Upper lobe of left lung (tissue), 6 donors: Measurements from ENCODE around the gene PRELP. TPM values are rescaled to one million over a fixed set of nuclear protein-coding genes. Genes with fewer than 3 reads are reported as not detected.

Experiments used
- ATAC-seq, 2 donors: fragments of 200-7000 bp; cut with Tn5 transposase; one replicate each; pipeline ENCODE4 v1.9.1; 2022; ENCODE audit warnings: mild to moderate bottlenecking in 2 of 2, moderate library complexity in 2 of 2; ENCODE audit not compliant: low FRiP score in 2 of 2
- DNase-seq, 2 donors: peaks; one replicate each; pipeline ENCODE4 v3.0.0-alpha.2; 2019 to 2020
- H3K27ac ChIP-seq, 4 donors: fragments of 200-600 bp; sonication (generic); one replicate each; pipeline ENCODE4 v1.5.1; 2016 to 2019
- H3K27me3 ChIP-seq, 4 donors: fragments of 200-600 bp; sonication (generic); one replicate each; pipeline ENCODE4 v1.5.1; 2017 to 2019
- H3K36me3 ChIP-seq, 4 donors: fragments of 200-600 bp; sonication (generic); one replicate each; pipeline ENCODE4 v1.5.1; 2016 to 2019
- H3K4me1 ChIP-seq, 4 donors: fragments of 200-600 bp; sonication (generic); one replicate each; pipeline ENCODE4 v1.5.1; 2018 to 2019
- H3K4me3 ChIP-seq, 4 donors: fragments of 200-600 bp; sonication (generic); one replicate each; pipeline ENCODE4 v1.5.1; 2017 to 2019; ENCODE audit warnings: mild to moderate bottlenecking in 2 of 4, moderate library complexity in 1 of 4
- H3K9me3 ChIP-seq, 4 donors: fragments of 200-600 bp; sonication (generic); one replicate each; pipeline ENCODE4 v1.5.1; 2018 to 2019
- CTCF ChIP-seq, 6 experiments: fragments of 450-650 bp in 4 of 6; fragments of 200-600 bp in 2 of 6; sonication (generic) in 2 of 6; IDR thresholded peaks; one replicate each; pipeline ENCODE4 v1.5.1; 2016 to 2019; ENCODE audit warnings: antibody characterized with exemption in 6 of 6
- EP300 ChIP-seq, 4 donors: sonication (generic); formaldehyde crosslinking; IDR thresholded peaks; one replicate each; pipeline ENCODE4 v1.5.1; 2017; ENCODE audit warnings: antibody characterized with exemption in 4 of 4, control low read depth in 2 of 4
- POLR2A ChIP-seq, 4 donors: fragments of 450-650 bp; IDR thresholded peaks; one replicate each; pipeline ENCODE4 v1.5.1; 2016 to 2017; ENCODE audit warnings: antibody characterized with exemption in 4 of 4, mild to moderate bottlenecking in 2 of 4
- POLR2AphosphoS5 ChIP-seq, 2 donors: sonication (generic); formaldehyde crosslinking; IDR thresholded peaks; one replicate each; pipeline ENCODE4 v1.5.1; 2017; ENCODE audit warnings: antibody characterized with exemption in 2 of 2
- WGBS, 2 donors: methylation state at CpG; one replicate each; pipeline ENCODE4 v1.1.5; 2017 to 2018; 5-methylcytosine and 5-hydroxymethylcytosine counted together
- total RNA-seq, 6 donors: library from RNA; depleted of rRNA in 4 of 6; stranded (reverse); fragments of >200 nt in 4 of 6; gene quantifications; one replicate each; pipeline versions ENCODE4 v1.1.0 to v1.2.1, GENCODE V29; 2016 to 2021
- donor health status: DM: no; HTN: no; CAD: no; lungs with moderate emphysema.
- donor health status: DM: no; HTN: yes; CAD: no; lungs with severe emphysema.

Gene PRELP
- total RNA-seq, 6 donors from 2014 or later = 30.4 to 104 (median 47.3) TPM

GRCh38 chr1:203511513-203511912 is 35.9 kb downstream of the PRELP start:
- TF ChIP-seq EP300 (IDR thresholded peaks at IDR 0.05) = no peak
- TF ChIP-seq POLR2A (IDR thresholded peaks at IDR 0.05) = no peak
- TF ChIP-seq POLR2AphosphoS5 (IDR thresholded peaks at IDR 0.05) = no peak
- no peak for TF ChIP-seq CTCF (IDR thresholded peaks at IDR 0.05)
- no peak for ATAC-seq
- WGBS, 2 donors = 57 to 70% methylated on average over 6 of the region's 6 CpGs
- no peaks in the 10 kb centered on the region for H3K27me3 ChIP-seq
- no peak for DNase-seq
- peaks cover 26 to 42% (median 31%) of the 10 kb centered on the region in 4 donors for H3K4me1 ChIP-seq
- no peak overlapping the region for H3K27ac ChIP-seq
- no peaks in the 10 kb centered on the region for H3K9me3 ChIP-seq
- no peak overlapping the region for H3K4me3 ChIP-seq
- H3K36me3 ChIP-seq = no peaks in the 10 kb centered on the region

GRCh38 chr1:203511930-203512329 is 36.3 kb downstream of the PRELP start:
- H3K36me3 ChIP-seq = no peaks in the 10 kb centered on the region
- H3K27me3 ChIP-seq = no peaks in the 10 kb centered on the region
- DNase-seq = no peak
- no peak for ATAC-seq
- 55 to 70% methylated on average over 4 of the region's 4 CpGs for WGBS, 2 donors
- H3K4me3 ChIP-seq = no peak overlapping the region
- H3K4me1 ChIP-seq = peaks cover 26 to 40% (median 31%) of the 10 kb centered on the region in 4 donors
- H3K9me3 ChIP-seq = no peaks in the 10 kb centered on the region
- no peak overlapping the region for H3K27ac ChIP-seq
- TF ChIP-seq EP300 (IDR thresholded peaks at IDR 0.05) = no peak
- TF ChIP-seq POLR2A (IDR thresholded peaks at IDR 0.05) = no peak
- TF ChIP-seq CTCF (IDR thresholded peaks at IDR 0.05) = no peak
- TF ChIP-seq POLR2AphosphoS5 (IDR thresholded peaks at IDR 0.05) = no peak

- no peak overlapping the region for H3K4me3 ChIP-seq
- peak overlapping the region in 2 of 4 donors; percentile 14 to 23 for H3K27ac ChIP-seq
- no peaks in the 10 kb centered on the region for H3K9me3 ChIP-seq
- peaks cover 24 to 34% (median 26%) of the 10 kb centered on the region in 4 donors for H3K4me1 ChIP-seq
- TF ChIP-seq POLR2AphosphoS5 (IDR thresholded peaks at IDR 0.05) (no peak), POLR2A (IDR thresholded peaks at IDR 0.05) (no peak), EP300 (IDR thresholded peaks at IDR 0.05) (no peak), CTCF (IDR thresholded peaks at IDR 0.05) (no peak)
- DNase-seq = no peak
- no peak for ATAC-seq
- no peaks in the 10 kb centered on the region for H3K36me3 ChIP-seq
- 79% methylated on average over 1 of the region's 1 CpG for WGBS, 2 donors
- H3K27me3 ChIP-seq = no peaks in the 10 kb centered on the region
Observed at GRCh38 chr1:203512517-203512847, 36.9 kb downstream of the PRELP start.

- peak in 1 of 2 donors; percentile 65 for DNase-seq
- H3K27me3 ChIP-seq = no peaks in the 10 kb centered on the region
- no peak for TF ChIP-seq CTCF (IDR thresholded peaks at IDR 0.05)
- peak in 1 of 2 donors; percentile 52 for TF ChIP-seq POLR2AphosphoS5 (IDR thresholded peaks at IDR 0.05)
- H3K4me3 ChIP-seq = no peak overlapping the region
- WGBS, 2 donors = 43 to 48% methylated on average over 9 to 10 of the region's 10 CpGs
- H3K9me3 ChIP-seq = no peaks in the 10 kb centered on the region
- no peaks in the 10 kb centered on the region for H3K36me3 ChIP-seq
- ATAC-seq = peak; percentile 58 to 93
- peak overlapping the region in 2 of 4 donors; percentile 23 to 48 for H3K27ac ChIP-seq
- H3K4me1 ChIP-seq = peaks cover 19 to 30% (median 24%) of the 10 kb centered on the region in 4 donors
Observed at GRCh38 chr1:203512848-203513584, 37.4 kb downstream of the PRELP start.

- Histone ChIP-seq H3K36me3 (no peaks in the 10 kb centered on the region), H3K27ac (peak overlapping the region in 2 of 4 donors; percentile 23 to 48), H3K27me3 (no peaks in the 10 kb centered on the region), H3K9me3 (no peaks in the 10 kb centered on the region), H3K4me1 (peaks cover 18 to 30% (median 23%) of the 10 kb centered on the region in 4 donors), H3K4me3 (no peak overlapping the region)
- TF ChIP-seq EP300 (IDR thresholded peaks at IDR 0.05) = no peak
- no peak for TF ChIP-seq POLR2A (IDR thresholded peaks at IDR 0.05)
- no peak for TF ChIP-seq CTCF (IDR thresholded peaks at IDR 0.05)
- no peak for TF ChIP-seq POLR2AphosphoS5 (IDR thresholded peaks at IDR 0.05)
- ATAC-seq = no peak
- WGBS, 2 donors = 73 to 75% methylated on average over 9 of the region's 9 CpGs
- DNase-seq = no peak
Observed at GRCh38 chr1:203513585-203514031, 38.0 kb downstream of the PRELP start.
